Mesenteric fat pad (tissue), 1 donor: Measurements from ENCODE around the gene VTI1A. TPM values are rescaled to one million over a fixed set of nuclear protein-coding genes. Genes with fewer than 3 reads are reported as not detected.
"Not testable (repeated sequence)": the region's sequence is repeated elsewhere in the genome, so short reads cannot be mapped to it uniquely, and the experiment has no call there.

Experiments used
- DNase-seq: peaks from one replicate; pipeline ENCODE4 v3.0.0-alpha.2; 2020; ENCODE audit warnings: low spot score
- microRNA-seq: library from miRNA; unstranded; fragments of <30 nt; microRNA quantifications from one replicate; pipeline ENCODE4 v1.2.0, GENCODE V29; 2020; ENCODE audit warnings: borderline number of aligned reads
- total RNA-seq: library from RNA; stranded (reverse); fragmentation: NEBNext Ultra II Directional; extraction: Animal tissue kit (Norgen Biotek cat#: 25700); gene quantifications from one replicate; pipeline ENCODE4 v1.2.1, GENCODE V29; 2021
- donor health status: DM: yes; HTN: yes; CAD: no.

The VTI1A gene
- total RNA-seq, 1 donor from 2014 or later = 36.1 TPM

DNA sequence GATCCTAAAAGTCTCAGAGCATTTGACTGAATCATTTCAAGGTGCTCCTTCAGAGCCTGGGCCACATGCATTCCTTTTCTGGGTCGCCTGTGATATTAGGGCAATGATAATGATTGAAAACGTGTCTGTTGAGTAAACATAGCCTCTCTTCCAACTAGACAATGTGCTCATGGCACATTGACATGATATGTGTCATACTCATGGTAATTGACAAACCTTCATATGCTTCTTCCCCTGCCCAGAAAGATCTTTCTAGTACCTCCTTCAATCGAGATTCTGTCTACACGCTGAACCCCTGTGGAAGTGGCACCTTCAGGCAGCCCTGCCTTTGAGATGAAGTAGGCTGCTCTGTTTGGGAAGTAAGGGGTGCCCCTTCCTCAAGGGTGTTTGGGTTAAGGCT is 404.2 kb downstream of the VTI1A start:
- no peak for DNase-seq

DNA sequence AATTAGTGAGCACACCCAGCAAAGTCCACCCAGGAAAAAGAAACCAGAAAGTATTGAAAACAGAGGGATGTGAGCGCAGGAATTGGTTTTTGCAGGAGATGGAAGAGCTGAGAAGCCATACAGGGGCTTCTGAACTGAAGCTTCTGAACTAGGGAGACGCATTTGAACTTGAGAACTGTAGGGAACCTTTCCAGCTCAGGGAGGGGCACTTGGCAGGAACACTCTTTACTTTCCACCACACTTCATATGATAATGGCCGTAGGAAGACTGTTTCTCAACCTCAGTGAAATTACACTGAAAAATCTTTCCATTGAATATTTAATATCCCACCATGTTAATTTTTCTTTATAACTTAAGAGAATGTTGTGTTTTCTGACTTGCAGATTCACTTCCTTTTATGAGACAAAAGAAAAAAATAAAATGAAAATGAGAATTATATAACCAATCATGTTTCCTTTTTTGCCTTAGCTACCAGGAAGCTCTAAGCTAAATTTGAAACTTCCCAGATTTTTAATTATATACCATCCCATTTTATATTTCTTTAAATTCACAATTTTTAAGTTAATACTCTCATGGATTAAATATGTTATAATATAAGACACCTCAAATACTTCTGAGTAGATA is 404.7 kb downstream of the VTI1A start:
- no peak for DNase-seq

DNA sequence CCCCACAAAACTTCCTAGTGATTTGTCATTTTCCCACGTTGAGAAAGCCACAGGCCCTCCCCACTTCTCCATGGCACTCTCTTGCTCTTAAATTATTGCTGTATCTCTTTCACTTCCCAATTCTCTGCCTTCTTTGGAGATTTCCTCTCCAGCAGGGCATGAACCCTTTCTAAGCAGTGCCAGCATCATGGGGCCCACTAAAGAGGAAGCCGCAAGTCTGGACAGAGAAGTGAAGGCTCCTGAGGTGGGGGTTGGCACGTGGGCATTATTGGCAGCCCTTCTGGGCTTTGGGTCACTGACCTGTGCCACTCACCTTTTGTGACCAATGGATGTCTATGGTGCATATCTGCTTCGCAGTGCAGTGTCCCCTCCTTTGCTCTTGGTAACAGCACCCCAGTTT is 405.3 kb downstream of the VTI1A start:
- DNase-seq = no peak

DNA sequence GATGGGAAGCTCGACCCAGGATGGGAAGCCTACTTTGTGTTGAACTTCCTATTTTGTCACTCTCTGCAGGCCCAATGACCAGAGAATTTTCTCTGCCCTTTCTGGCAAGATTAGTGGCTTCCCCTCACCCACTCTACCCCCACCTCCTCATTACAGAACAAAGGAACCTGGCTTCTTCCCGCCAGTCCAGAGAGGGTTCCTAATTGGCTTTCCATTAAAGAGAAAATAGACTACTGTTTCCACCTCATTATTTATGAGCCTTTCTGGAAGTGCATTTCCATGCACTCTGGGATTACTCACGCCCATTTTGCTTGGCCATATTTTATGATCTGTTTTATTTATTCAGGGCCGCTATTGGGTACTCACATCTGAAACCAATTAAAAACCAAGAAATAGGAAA is 408.1 kb downstream of the VTI1A start:
- no peak for DNase-seq

DNA sequence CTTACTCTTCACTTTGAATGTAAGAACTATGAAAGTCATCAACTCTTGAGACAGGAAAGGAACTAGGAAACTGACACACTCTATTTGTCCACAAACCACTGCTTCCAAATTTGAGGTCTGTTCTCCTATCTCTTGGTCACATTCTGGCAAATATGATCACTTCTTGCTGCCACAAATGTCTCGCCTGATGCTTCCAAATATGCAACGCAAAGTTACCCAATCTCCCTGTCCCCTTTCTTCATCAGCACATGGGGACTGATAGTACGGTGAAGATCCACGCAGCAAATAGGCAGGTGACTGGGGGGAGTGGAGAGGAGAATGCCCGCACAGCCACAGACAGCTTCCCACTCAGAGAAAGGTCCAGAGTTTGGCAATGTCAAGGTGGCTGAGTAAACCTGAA is 410.5 kb downstream of the VTI1A start:
- DNase-seq = no peak

DNA sequence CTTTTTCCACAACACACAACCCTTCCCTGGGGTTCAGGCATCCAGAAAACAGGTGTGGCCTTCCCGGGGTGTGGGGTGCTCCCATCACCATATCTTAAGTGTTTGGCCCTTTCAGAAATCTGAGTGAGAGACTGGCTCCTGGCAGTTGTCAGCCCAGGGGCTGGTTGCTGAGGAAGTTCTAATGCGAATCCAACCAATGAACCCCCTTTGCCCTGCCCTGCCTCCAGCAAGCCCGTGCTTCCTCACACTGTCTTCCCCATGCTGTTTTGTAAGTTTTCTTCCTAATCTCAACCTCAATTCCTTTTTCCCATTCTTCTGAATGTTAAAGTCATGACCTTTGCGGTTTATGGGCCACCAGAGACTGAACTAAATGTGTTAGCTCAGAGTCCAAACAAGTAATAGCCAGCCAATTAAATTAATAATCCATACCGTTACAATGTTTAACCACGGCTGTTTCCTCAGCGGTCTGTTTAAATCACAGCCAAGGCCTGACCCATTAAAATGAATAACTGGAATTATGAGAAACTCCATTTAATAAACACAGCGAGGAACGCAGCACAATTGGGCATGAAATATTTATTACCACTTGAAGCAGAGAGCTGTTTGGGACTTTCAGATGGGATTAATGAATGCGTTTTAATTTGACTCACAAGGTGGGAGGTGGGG is 412.1 kb downstream of the VTI1A start:
- no peak for DNase-seq

DNA sequence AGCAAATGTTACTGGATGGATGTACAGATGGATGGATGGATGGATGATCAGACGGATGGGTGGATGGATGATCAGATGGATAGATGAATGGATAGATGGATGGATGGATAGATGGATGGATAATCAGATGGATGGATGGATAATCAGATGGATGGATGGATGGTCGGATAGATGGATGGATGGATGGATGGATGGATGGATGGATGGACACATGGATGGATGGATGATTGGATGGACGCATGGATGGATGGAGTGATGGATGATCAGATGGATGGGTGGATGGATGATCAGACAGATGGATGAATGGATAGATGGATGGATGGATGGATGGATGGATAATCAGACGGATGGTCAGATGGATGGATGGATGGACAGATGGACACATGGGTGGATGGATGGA is 412.8 kb downstream of the VTI1A start:
- DNase-seq = no peak

DNA sequence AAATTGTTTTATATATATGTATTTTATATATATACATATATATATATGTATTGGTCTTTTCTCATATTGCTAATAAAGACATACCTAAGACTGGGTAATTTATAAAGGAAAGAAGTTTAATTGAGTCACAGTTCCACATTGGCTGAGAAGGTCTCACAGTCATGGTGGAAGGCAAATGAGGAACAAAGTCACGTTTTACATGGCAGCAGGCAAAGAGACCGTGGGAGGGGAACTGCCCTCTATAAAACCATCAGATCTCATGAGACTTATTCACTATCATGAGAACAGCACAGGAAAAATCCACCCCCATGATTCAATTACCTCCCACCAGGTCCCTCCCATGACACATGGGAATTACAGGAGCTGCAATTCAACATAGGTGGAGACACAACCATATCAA is 416.4 kb downstream of the VTI1A start:
- DNase-seq = not testable (repeated sequence)

Small RNA genes within 50 kb of the gene (microRNA-seq; reads per million reads assigned to microRNA genes)
- gene MIR4295 = not detected

Other genes with a start within 250 kb of the VTI1A start
- gene TECTB, start 163.8 kb upstream of the VTI1A start, total RNA-seq = not detected
- gene ACSL5, start 73.1 kb upstream of the VTI1A start, total RNA-seq = 41.9 TPM
- gene ZDHHC6, start 301 bp upstream of the VTI1A start, total RNA-seq = 26.2 TPM